OCI-LY1 (cell line): ENCODE data around the gene CCDC192.

Experiments used
- H2AFZ ChIP-seq: fragments of 200-600 bp; sonication (generic), shearing (Covaris generic); 2 replicates; pipeline ENCODE4 v1.6.0; 2014; ENCODE audit warnings: antibody characterized with exemption, mild to moderate bottlenecking, low read length
- H3F3A ChIP-seq: fragments of 200-600 bp; sonication (generic), shearing (Covaris generic); 2 replicates; pipeline ENCODE4 v1.6.0; 2014; ENCODE audit warnings: mild to moderate bottlenecking, antibody characterized with exemption, low read length, moderate library complexity; ENCODE audit not compliant: insufficient read depth
- H3K27ac ChIP-seq: fragments of 200-600 bp; sonication (generic); 2 replicates; pipeline ENCODE4 v1.5.1; 2014; ENCODE audit warnings: low read length, mixed run types, mild to moderate bottlenecking, low read depth; ENCODE audit not compliant: poor library complexity, severe bottlenecking
- H3K27me3 ChIP-seq: fragments of 200-600 bp; sonication (generic); 2 replicates; pipeline ENCODE4 v1.6.0; 2014; ENCODE audit warnings: antibody characterized with exemption, mild to moderate bottlenecking, low read length, moderate library complexity; ENCODE audit not compliant: insufficient read depth
- H3K36me3 ChIP-seq: fragments of 200-600 bp; sonication (generic); 2 replicates; pipeline ENCODE4 v1.6.1; 2014; ENCODE audit warnings: mild to moderate bottlenecking, antibody characterized with exemption, low read length, moderate library complexity, mixed read lengths; ENCODE audit not compliant: insufficient read depth
- H3K4me1 ChIP-seq: fragments of 200-600 bp; sonication (generic); 2 replicates; pipeline ENCODE4 v1.5.1; 2014; ENCODE audit warnings: mild to moderate bottlenecking, low read length, moderate library complexity; ENCODE audit not compliant: insufficient read depth, severe bottlenecking
- H3K4me2 ChIP-seq: fragments of 200-600 bp; sonication (generic), shearing (Covaris generic); 2 replicates; pipeline ENCODE4 v1.6.1; 2014; ENCODE audit warnings: low read length
- H3K4me3 ChIP-seq: fragments of 200-600 bp; sonication (generic); 2 replicates; pipeline ENCODE4 v1.5.1; 2014; ENCODE audit warnings: low read length, low read depth, mild to moderate bottlenecking, mixed read lengths; ENCODE audit not compliant: poor library complexity, severe bottlenecking
- H3K79me2 ChIP-seq: fragments of 200-600 bp; shearing (Covaris generic); 2 replicates; pipeline ENCODE4 v1.6.1; 2016; ENCODE audit warnings: mixed run types, low read length, mixed read lengths; ENCODE audit not compliant: insufficient read depth
- H3K9ac ChIP-seq: fragments of 200-600 bp; sonication (generic), shearing (Covaris generic); 2 replicates; pipeline ENCODE4 v1.6.1; 2014; ENCODE audit warnings: mild to moderate bottlenecking, low read length, mixed read lengths
- H3K9me2 ChIP-seq: fragments of 200-600 bp; sonication (generic), shearing (Covaris generic); 2 replicates; pipeline ENCODE4 v1.6.1; 2014; ENCODE audit warnings: low read depth, mild to moderate bottlenecking, low read length, mixed read lengths
- H3K9me3 ChIP-seq: fragments of 200-600 bp; shearing (Covaris generic); 2 replicates; pipeline ENCODE4 v1.6.1; 2014; ENCODE audit warnings: low read length, mixed read lengths
- H4K20me1 ChIP-seq: fragments of 200-600 bp; sonication (generic), shearing (Covaris generic); 2 replicates; pipeline ENCODE4 v1.6.0; 2016; ENCODE audit warnings: mild to moderate bottlenecking, low read length; ENCODE audit not compliant: insufficient read depth
- CTCF ChIP-seq: fragments of 200-600 bp; sonication (generic), shearing (Covaris generic); IDR thresholded peaks from 2 replicates; pipeline ENCODE4 v1.5.1; 2017; ENCODE audit warnings: mild to moderate bottlenecking, antibody characterized with exemption, low read length, moderate library complexity, mixed read lengths
- EZH2 ChIP-seq: fragments of 200-600 bp; sonication (generic), shearing (Covaris generic); IDR thresholded peaks from 2 replicates; pipeline ENCODE4 v1.8.0; 2017; ENCODE audit warnings: borderline replicate concordance, mixed run types, mild to moderate bottlenecking, antibody characterized with exemption, low read length, moderate library complexity, mixed read lengths

CCDC192 gene

GRCh38 chr5:127950707-127951391 is 247.7 kb downstream of the CCDC192 start:
- Histone ChIP-seq H3K9me2 (no peaks in the 10 kb centered on the region), H3K79me2 (no peaks in the 10 kb centered on the region), H3K4me2 (no peak overlapping the region), H3K36me3 (no peaks in the 10 kb centered on the region), H3K4me1 (no peaks in the 10 kb centered on the region), H3K27ac (no peak overlapping the region), H4K20me1 (no peaks in the 10 kb centered on the region), H3K9ac (no peak overlapping the region), H3F3A (no peaks in the 10 kb centered on the region; the same call in 1 of the 2 replicates), H2AFZ (no peak overlapping the region), H3K4me3 (no peak overlapping the region), H3K9me3 (no peaks in the 10 kb centered on the region), H3K27me3 (no peaks in the 10 kb centered on the region)
- no peak for TF ChIP-seq EZH2
- TF ChIP-seq CTCF, result no peak

- no peak overlapping the region for H3K4me3 ChIP-seq
- H3K27me3 ChIP-seq, result no peaks in the 10 kb centered on the region
- no peaks in the 10 kb centered on the region for H3K79me2 ChIP-seq
- H3K27ac ChIP-seq, result no peak overlapping the region
- no peaks in the 10 kb centered on the region for H3K9me3 ChIP-seq
- no peaks in the 10 kb centered on the region for H3K4me1 ChIP-seq
- no peaks in the 10 kb centered on the region for H3K9me2 ChIP-seq
- TF ChIP-seq CTCF (no peak), EZH2 (no peak)
- H3F3A ChIP-seq, result no peaks in the 10 kb centered on the region; the same call in 1 of the 2 replicates
- no peaks in the 10 kb centered on the region for H4K20me1 ChIP-seq
- no peak overlapping the region for H2AFZ ChIP-seq
- no peaks in the 10 kb centered on the region for H3K36me3 ChIP-seq
- no peak overlapping the region for H3K4me2 ChIP-seq
- H3K9ac ChIP-seq, result no peak overlapping the region
Observed at GRCh38 chr5:127951791-127952190, 248.6 kb downstream of the CCDC192 start.

GRCh38 chr5:127957183-127957582 is 254.0 kb downstream of the CCDC192 start:
- Histone ChIP-seq H4K20me1 (no peaks in the 10 kb centered on the region), H3K4me3 (no peak overlapping the region), H3K79me2 (no peaks in the 10 kb centered on the region), H2AFZ (no peak overlapping the region), H3K4me2 (no peak overlapping the region), H3K9ac (no peak overlapping the region), H3K9me3 (no peaks in the 10 kb centered on the region), H3K36me3 (no peaks in the 10 kb centered on the region), H3K9me2 (no peaks in the 10 kb centered on the region), H3K27me3 (no peaks in the 10 kb centered on the region), H3K4me1 (peaks cover 42% of the 10 kb centered on the region), H3K27ac (no peak overlapping the region), H3F3A (no peaks in the 10 kb centered on the region; the same call in 1 of the 2 replicates)
- no peak for TF ChIP-seq CTCF
- no peak for TF ChIP-seq EZH2
